ENCODE measurements around the gene GLIS1.

Gene GLIS1

GRCh38 chr1:53735681-53736080 is 3.3 kb downstream of the GLIS1 start:
- DNase-seq (ENCODE audit: low spot score), result no peak

GRCh38 chr1:53735261-53735660 is 3.7 kb downstream of the GLIS1 start:
- no peak for DNase-seq (ENCODE audit: low spot score)

- no peak for DNase-seq (ENCODE audit: low spot score)
Observed at GRCh38 chr1:53734650-53735211, 4.2 kb downstream of the GLIS1 start.

- no peak for DNase-seq (ENCODE audit: low spot score)
Observed at GRCh38 chr1:53733975-53734649, 4.9 kb downstream of the GLIS1 start.

- DNase-seq (ENCODE audit: low spot score), result no peak
Observed at GRCh38 chr1:53733447-53733931, 5.5 kb downstream of the GLIS1 start.

- DNase-seq (ENCODE audit: low spot score), result no peak
Observed at GRCh38 chr1:53732912-53733317, 6.0 kb downstream of the GLIS1 start.

- DNase-seq (ENCODE audit: low spot score), result no peak
Observed at GRCh38 chr1:53732409-53732808, 6.6 kb downstream of the GLIS1 start.

- no peak for DNase-seq (ENCODE audit: low spot score)
Observed at GRCh38 chr1:53731779-53732305, 7.1 kb downstream of the GLIS1 start.

- no peak for DNase-seq (ENCODE audit: low spot score)
Observed at GRCh38 chr1:53731043-53731600, 7.8 kb downstream of the GLIS1 start.

GRCh38 chr1:53730224-53730865 is 8.6 kb downstream of the GLIS1 start:
- DNase-seq (ENCODE audit: low spot score), result no peak

GRCh38 chr1:53729456-53730223 is 9.3 kb downstream of the GLIS1 start:
- DNase-seq (ENCODE audit: low spot score), result no peak

GRCh38 chr1:53728702-53729455 is 10.1 kb downstream of the GLIS1 start:
- no peak for DNase-seq (ENCODE audit: low spot score)

- no peak for DNase-seq (ENCODE audit: low spot score)
Observed at GRCh38 chr1:53728196-53728595, 10.8 kb downstream of the GLIS1 start.

- DNase-seq (ENCODE audit: low spot score), result no peak
Observed at GRCh38 chr1:53727461-53728092, 11.4 kb downstream of the GLIS1 start.

GRCh38 chr1:53726009-53726600 is 12.9 kb downstream of the GLIS1 start:
- no peak for DNase-seq (ENCODE audit: low spot score)

- DNase-seq (ENCODE audit: low spot score), result no peak
Observed at GRCh38 chr1:53725238-53725689, 13.7 kb downstream of the GLIS1 start.

- DNase-seq (ENCODE audit: low spot score), result no peak
Observed at GRCh38 chr1:53722025-53722424, 16.9 kb downstream of the GLIS1 start.

GRCh38 chr1:53721088-53721487 is 17.9 kb downstream of the GLIS1 start:
- DNase-seq (ENCODE audit: low spot score), result no peak

GRCh38 chr1:53719469-53719868 is 19.5 kb downstream of the GLIS1 start:
- DNase-seq (ENCODE audit: low spot score), result no peak

GRCh38 chr1:53718443-53718842 is 20.5 kb downstream of the GLIS1 start:
- no peak for DNase-seq (ENCODE audit: low spot score)
